ENCODE results near the gene C9orf40.

DNA sequence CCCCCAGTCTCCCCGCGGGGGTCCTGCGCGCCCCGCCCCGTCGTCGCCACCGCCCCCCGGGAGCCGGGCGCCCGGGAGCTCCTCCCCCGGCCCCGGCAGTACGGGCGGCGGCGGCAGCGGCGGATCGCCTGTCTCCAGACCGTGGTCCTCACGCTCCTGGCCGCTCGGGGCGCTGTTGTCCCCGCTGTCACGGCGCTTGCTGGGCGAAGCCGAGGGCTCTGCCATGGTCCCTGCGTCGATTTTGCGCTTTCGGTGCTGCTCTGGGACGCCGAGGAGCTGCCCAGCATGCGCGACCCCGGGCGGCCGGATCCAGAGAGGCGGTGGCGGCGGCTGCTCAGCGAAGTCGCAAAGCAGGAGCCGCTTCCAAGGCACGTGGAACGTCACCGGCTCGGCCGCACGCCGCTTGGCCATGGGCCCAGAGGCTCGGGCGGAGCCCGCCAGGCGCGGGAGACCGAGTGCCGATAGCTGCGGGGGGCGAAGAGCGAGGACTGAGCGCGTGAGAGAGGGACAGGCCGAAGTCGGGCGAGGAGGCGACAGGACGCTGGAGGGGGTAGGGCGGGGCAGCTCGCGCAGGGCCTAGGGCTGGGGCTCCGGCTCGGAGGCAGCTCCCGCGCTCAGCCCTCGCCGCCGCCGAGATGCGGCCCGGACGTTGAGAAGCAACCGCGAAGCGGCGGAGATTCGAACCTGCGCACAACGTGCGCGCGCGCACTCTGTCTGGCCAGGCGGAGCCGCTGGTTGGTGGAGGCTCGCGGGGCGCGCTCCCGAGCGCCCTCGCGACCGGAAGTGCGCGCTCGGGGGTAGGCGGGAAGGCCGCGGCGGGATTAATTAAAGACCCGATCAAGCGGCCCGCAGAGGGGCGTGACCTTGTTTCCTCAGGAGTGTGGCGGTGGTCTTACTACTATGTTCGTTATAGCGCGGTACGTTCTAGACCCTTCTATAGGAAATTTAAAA, at the start of gene C9orf40:
- TF ChIP-seq CTCF (IDR thresholded peaks at IDR 0.05; ENCODE audit: extremely low read depth in 1 of 2, insufficient read depth in 1 of 2, low read depth in 1 of 2, low read length in 2 of 2) = peak; percentile 86 to 93
- TF ChIP-seq POLR2AphosphoS5 (IDR thresholded peaks at IDR 0.05; ENCODE audit: insufficient read depth, low read depth, low read length) = peak; percentile 36

Measured in endothelial cell of umbilical vein (primary cell).